ENCODE data around the gene GALNTL6.

The GALNTL6 gene

GRCh38 chr4:172124656-172125308 is 311.6 kb downstream of the GALNTL6 start:
- DNase-seq (ENCODE audit: extremely low spot score), result no peak
- POLR2A ChIA-PET, result no interaction called here
- no peak for TF ChIP-seq HDGF (IDR thresholded peaks at IDR 0.05; ENCODE audit: borderline replicate concordance)
- TF ChIP-seq ARNT (IDR thresholded peaks at IDR 0.05), result no peak
- TF ChIP-seq L3MBTL2 (conservative IDR thresholded peaks at IDR 0.05), result no peak
- TF ChIP-seq CTBP1 (IDR thresholded peaks at IDR 0.05; ENCODE audit: borderline replicate concordance), result no peak
- no peak for TF ChIP-seq FOXA1 (IDR thresholded peaks at IDR 0.05)
- no peak for TF ChIP-seq SP1 (IDR thresholded peaks at IDR 0.05)
- TF ChIP-seq PKNOX1 (IDR thresholded peaks at IDR 0.05), result no peak
- TF ChIP-seq LEF1 (IDR thresholded peaks at IDR 0.05; ENCODE audit: borderline replicate concordance), result no peak
- TF ChIP-seq BHLHE40 (IDR thresholded peaks at IDR 0.05; ENCODE audit: borderline replicate concordance), result no peak
- TF ChIP-seq SUZ12 (IDR thresholded peaks at IDR 0.05), result no peak
- TF ChIP-seq FOXM1 (IDR thresholded peaks at IDR 0.05; ENCODE audit: borderline replicate concordance), result no peak
- no peak for TF ChIP-seq ZNF384 (IDR thresholded peaks at IDR 0.05)
- TF ChIP-seq FOXK2 (IDR thresholded peaks at IDR 0.05), result no peak
- TF ChIP-seq NFRKB (IDR thresholded peaks at IDR 0.05), result no peak
- no peak for TF ChIP-seq TARDBP (IDR thresholded peaks at IDR 0.05)
- TF ChIP-seq ELF4 (IDR thresholded peaks at IDR 0.05), result no peak
- CTCF ChIA-PET, result interaction anchor here (0.5 kb wide), 1 partner anchor 1325 kb away, joined by 7 read pairs; no protein-coding TSS in a partner anchor

- TF ChIP-seq L3MBTL2 (conservative IDR thresholded peaks at IDR 0.05) (no peak), SP1 (IDR thresholded peaks at IDR 0.05) (no peak), SUZ12 (IDR thresholded peaks at IDR 0.05) (no peak), CTBP1 (IDR thresholded peaks at IDR 0.05; ENCODE audit: borderline replicate concordance) (no peak), LEF1 (IDR thresholded peaks at IDR 0.05; ENCODE audit: borderline replicate concordance) (no peak), TARDBP (IDR thresholded peaks at IDR 0.05) (no peak), ARNT (IDR thresholded peaks at IDR 0.05) (no peak), NFRKB (IDR thresholded peaks at IDR 0.05) (no peak), FOXK2 (IDR thresholded peaks at IDR 0.05) (no peak)
- ChIA-PET CTCF (interaction anchor here (0.5 kb wide), 1 partner anchor 1324 kb away, joined by 7 read pairs; no protein-coding TSS in a partner anchor), POLR2A (no interaction called here)
- no peak for DNase-seq (ENCODE audit: extremely low spot score)
Measured at GRCh38 chr4:172125443-172125842, 312.2 kb downstream of the GALNTL6 start.

- no peak for DNase-seq (ENCODE audit: extremely low spot score)
- TF ChIP-seq SP1 (IDR thresholded peaks at IDR 0.05), result no peak
- TF ChIP-seq HDGF (IDR thresholded peaks at IDR 0.05; ENCODE audit: borderline replicate concordance), result no peak
- TF ChIP-seq FOXA1 (IDR thresholded peaks at IDR 0.05), result no peak
- TF ChIP-seq PKNOX1 (IDR thresholded peaks at IDR 0.05), result no peak
- no peak for TF ChIP-seq FOXK2 (IDR thresholded peaks at IDR 0.05)
- TF ChIP-seq ZNF384 (IDR thresholded peaks at IDR 0.05), result no peak
- TF ChIP-seq ELF4 (IDR thresholded peaks at IDR 0.05), result no peak
- TF ChIP-seq L3MBTL2 (conservative IDR thresholded peaks at IDR 0.05), result no peak
- no peak for TF ChIP-seq SUZ12 (IDR thresholded peaks at IDR 0.05)
- no peak for TF ChIP-seq ARNT (IDR thresholded peaks at IDR 0.05)
- no peak for TF ChIP-seq LEF1 (IDR thresholded peaks at IDR 0.05; ENCODE audit: borderline replicate concordance)
- TF ChIP-seq BHLHE40 (IDR thresholded peaks at IDR 0.05; ENCODE audit: borderline replicate concordance), result no peak
- no peak for TF ChIP-seq FOXM1 (IDR thresholded peaks at IDR 0.05; ENCODE audit: borderline replicate concordance)
- no peak for TF ChIP-seq NFRKB (IDR thresholded peaks at IDR 0.05)
- POLR2A ChIA-PET, result no interaction called here
- CTCF ChIA-PET, result interaction anchor here (0.7 kb wide), 1 partner anchor 226 kb away, joined by 3 read pairs; no protein-coding TSS in a partner anchor
Measured at GRCh38 chr4:172127168-172127567, 314.0 kb downstream of the GALNTL6 start.

GRCh38 chr4:172129593-172129992 is 316.4 kb downstream of the GALNTL6 start:
- POLR2A ChIA-PET, result no interaction called here
- TF ChIP-seq CTBP1 (IDR thresholded peaks at IDR 0.05; ENCODE audit: borderline replicate concordance) (no peak), ARNT (IDR thresholded peaks at IDR 0.05) (no peak), ELF4 (IDR thresholded peaks at IDR 0.05) (no peak), FOXA1 (IDR thresholded peaks at IDR 0.05) (no peak), PKNOX1 (IDR thresholded peaks at IDR 0.05) (no peak), ZNF384 (IDR thresholded peaks at IDR 0.05) (no peak), FOXK2 (IDR thresholded peaks at IDR 0.05) (no peak)
- no peak for DNase-seq (ENCODE audit: extremely low spot score)
- CTCF ChIA-PET, result interaction anchor here (0.6 kb wide), 1 partner anchor 55 kb away, joined by 3 read pairs; no protein-coding TSS in a partner anchor

GRCh38 chr4:172134521-172134920 is 321.3 kb downstream of the GALNTL6 start:
- TF ChIP-seq BHLHE40 (IDR thresholded peaks at IDR 0.05; ENCODE audit: borderline replicate concordance) (no peak), TARDBP (IDR thresholded peaks at IDR 0.05) (no peak), LEF1 (IDR thresholded peaks at IDR 0.05; ENCODE audit: borderline replicate concordance) (no peak), PKNOX1 (IDR thresholded peaks at IDR 0.05) (no peak), SP1 (IDR thresholded peaks at IDR 0.05) (no peak), FOXK2 (IDR thresholded peaks at IDR 0.05) (no peak), L3MBTL2 (conservative IDR thresholded peaks at IDR 0.05) (no peak), ELF4 (IDR thresholded peaks at IDR 0.05) (no peak), ZNF384 (IDR thresholded peaks at IDR 0.05) (no peak), HDGF (IDR thresholded peaks at IDR 0.05; ENCODE audit: borderline replicate concordance) (no peak), FOXM1 (IDR thresholded peaks at IDR 0.05; ENCODE audit: borderline replicate concordance) (no peak), ARNT (IDR thresholded peaks at IDR 0.05) (no peak), CTBP1 (IDR thresholded peaks at IDR 0.05; ENCODE audit: borderline replicate concordance) (no peak), NFRKB (IDR thresholded peaks at IDR 0.05) (no peak), SUZ12 (IDR thresholded peaks at IDR 0.05) (no peak), FOXA1 (IDR thresholded peaks at IDR 0.05) (no peak)
- DNase-seq (ENCODE audit: extremely low spot score), result no peak
- ChIA-PET POLR2A (no interaction called here), CTCF (no interaction called here)
